Vagina (tissue), 2 donors: Measurements from ENCODE around the gene EIF3D.

Source experiments
- POLR2A ChIP-seq, 2 donors: fragments of 450-650 bp; IDR thresholded peaks; one replicate each; pipeline ENCODE4 v1.6.1; 2017; ENCODE audit warnings: antibody characterized with exemption in 2 of 2, mild to moderate bottlenecking in 2 of 2, moderate library complexity in 2 of 2
- TF ChIP-seq, protein P1 (sequence below), 3 experiments: fragments of 450-650 bp in 2 of 3; fragments of 200-600 bp in 1 of 3; sonication (generic) in 1 of 3; IDR thresholded peaks; one replicate each; pipeline ENCODE4 v1.5.1; 2017 to 2019; ENCODE audit warnings: antibody characterized with exemption in 3 of 3, mild to moderate bottlenecking in 2 of 3, moderate library complexity in 2 of 3

DNA sequence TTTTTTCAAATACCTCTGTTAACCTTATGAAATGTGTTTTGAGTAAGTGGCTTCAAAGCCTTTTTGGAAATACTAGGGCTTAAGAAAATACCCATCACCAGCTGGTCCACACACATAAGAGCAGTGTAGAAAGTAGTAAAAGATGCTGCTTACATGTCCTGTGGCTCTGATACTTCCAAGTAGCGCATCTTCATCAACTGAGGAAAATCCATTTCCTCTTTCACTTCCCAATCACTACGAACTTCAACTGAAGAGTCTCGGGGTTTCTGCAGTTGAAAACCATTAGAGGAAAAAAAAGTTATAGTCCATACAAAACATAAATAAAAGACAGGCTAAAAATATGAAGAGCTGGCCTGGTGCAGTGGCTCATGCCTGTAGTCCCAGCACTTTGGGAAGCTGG lies 8.5 kb downstream of the EIF3D start:
- no peak for TF ChIP-seq POLR2A (IDR thresholded peaks at IDR 0.05)
- TF ChIP-seq, protein P1, sequence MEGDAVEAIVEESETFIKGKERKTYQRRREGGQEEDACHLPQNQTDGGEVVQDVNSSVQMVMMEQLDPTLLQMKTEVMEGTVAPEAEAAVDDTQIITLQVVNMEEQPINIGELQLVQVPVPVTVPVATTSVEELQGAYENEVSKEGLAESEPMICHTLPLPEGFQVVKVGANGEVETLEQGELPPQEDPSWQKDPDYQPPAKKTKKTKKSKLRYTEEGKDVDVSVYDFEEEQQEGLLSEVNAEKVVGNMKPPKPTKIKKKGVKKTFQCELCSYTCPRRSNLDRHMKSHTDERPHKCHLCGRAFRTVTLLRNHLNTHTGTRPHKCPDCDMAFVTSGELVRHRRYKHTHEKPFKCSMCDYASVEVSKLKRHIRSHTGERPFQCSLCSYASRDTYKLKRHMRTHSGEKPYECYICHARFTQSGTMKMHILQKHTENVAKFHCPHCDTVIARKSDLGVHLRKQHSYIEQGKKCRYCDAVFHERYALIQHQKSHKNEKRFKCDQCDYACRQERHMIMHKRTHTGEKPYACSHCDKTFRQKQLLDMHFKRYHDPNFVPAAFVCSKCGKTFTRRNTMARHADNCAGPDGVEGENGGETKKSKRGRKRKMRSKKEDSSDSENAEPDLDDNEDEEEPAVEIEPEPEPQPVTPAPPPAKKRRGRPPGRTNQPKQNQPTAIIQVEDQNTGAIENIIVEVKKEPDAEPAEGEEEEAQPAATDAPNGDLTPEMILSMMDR (IDR thresholded peaks at IDR 0.05): no peak
